BLaER1 (cell line): Measurements from ENCODE around the gene LITAFD.
A peak's percentile ranks its signal among the peaks of the same experiment; 100 is the strongest.

Experiments used
- H3K27ac ChIP-seq: shearing (Covaris generic); formaldehyde crosslinking; 2 replicates; pipeline ENCODE4 v1.8.1; 2022
- H3K27me3 ChIP-seq: shearing (Covaris generic); formaldehyde crosslinking; 2 replicates; pipeline ENCODE4 v1.8.1; 2022
- H3K36me3 ChIP-seq: shearing (Covaris generic); formaldehyde crosslinking; 2 replicates; pipeline ENCODE4 v1.8.1; 2022
- H3K4me1 ChIP-seq: shearing (Covaris generic); formaldehyde crosslinking; 2 replicates; pipeline ENCODE4 v1.8.1; 2022
- H3K4me2 ChIP-seq: shearing (Covaris generic); formaldehyde crosslinking; 2 replicates; pipeline ENCODE4 v1.8.1; 2022
- H3K4me3 ChIP-seq: shearing (Covaris generic); formaldehyde crosslinking; 2 replicates; pipeline ENCODE4 v1.8.1; 2022
- H3K9ac ChIP-seq: shearing (Covaris generic); formaldehyde crosslinking; 2 replicates; pipeline ENCODE4 v1.8.1; 2022
- H3K9me3 ChIP-seq: shearing (Covaris generic); formaldehyde crosslinking; 2 replicates; pipeline ENCODE4 v1.8.1; 2022
- H4K20me1 ChIP-seq: shearing (Covaris generic); formaldehyde crosslinking; 2 replicates; pipeline ENCODE4 v1.8.1; 2022
- Cebpa-rat ChIP-seq: shearing (Covaris generic); IDR thresholded peaks from 2 replicates; pipeline ENCODE4 v1.8.1; 2022

The LITAFD gene

GRCh38 chr16:8885674-8886592 lies 3.8 kb downstream of the LITAFD start:
- Histone ChIP-seq H3K9ac (peak overlapping the region; percentile 55; the same call in 1 of the 2 replicates), H3K4me3 (no peak overlapping the region), H3K4me1 (peaks cover 80% of the 10 kb centered on the region), H3K4me2 (peak overlapping the region; percentile 74), H3K27ac (no peak overlapping the region), H3K36me3 (peaks cover 36% of the 10 kb centered on the region), H3K27me3 (0 out of 2 replicates have a peak, but pooled peaks cover 3% of the 10 kb centered on the region), H3K9me3 (no peaks in the 10 kb centered on the region), H4K20me1 (peaks cover 61% of the 10 kb centered on the region)
- no peak for TF ChIP-seq Cebpa-rat

- Histone ChIP-seq H3K9me3 (no peaks in the 10 kb centered on the region), H3K4me2 (peak overlapping the region; percentile 87), H3K4me1 (peaks cover 80% of the 10 kb centered on the region), H3K27ac (no peak overlapping the region), H4K20me1 (peaks cover 70% of the 10 kb centered on the region), H3K4me3 (no peak overlapping the region), H3K9ac (no peak overlapping the region), H3K27me3 (0 out of 2 replicates have a peak, but pooled peaks cover 3% of the 10 kb centered on the region), H3K36me3 (peaks cover 41% of the 10 kb centered on the region)
- no peak for TF ChIP-seq Cebpa-rat
Observed at GRCh38 chr16:8886593-8887430, 4.7 kb downstream of the LITAFD start.

- peak overlapping the region; percentile 87; the same call in 1 of the 2 replicates for H3K4me2 ChIP-seq
- no peak overlapping the region for H3K9ac ChIP-seq
- H3K4me3 ChIP-seq, result no peak overlapping the region
- H3K9me3 ChIP-seq, result no peaks in the 10 kb centered on the region
- peaks cover 75% of the 10 kb centered on the region for H4K20me1 ChIP-seq
- H3K4me1 ChIP-seq, result peaks cover 80% of the 10 kb centered on the region
- peaks cover 41% of the 10 kb centered on the region for H3K36me3 ChIP-seq
- H3K27me3 ChIP-seq, result 0 out of 2 replicates have a peak, but pooled peaks cover 3% of the 10 kb centered on the region
- no peak for TF ChIP-seq Cebpa-rat
- H3K27ac ChIP-seq, result 0 out of 2 replicates have a peak overlapping the region, but pooled peaks have one; percentile 63
Observed at GRCh38 chr16:8887431-8887765, 5.2 kb downstream of the LITAFD start.

GRCh38 chr16:8887952-8888560 lies 5.9 kb downstream of the LITAFD start:
- Histone ChIP-seq H3K4me2 (peak overlapping the region; percentile 87), H3K9ac (0 out of 2 replicates have a peak overlapping the region, but pooled peaks have one; percentile 54), H3K27ac (peak overlapping the region; percentile 63; the same call in 1 of the 2 replicates), H3K9me3 (no peaks in the 10 kb centered on the region), H3K4me1 (peaks cover 85% of the 10 kb centered on the region), H4K20me1 (peaks cover 82% of the 10 kb centered on the region), H3K4me3 (no peak overlapping the region), H3K27me3 (0 out of 2 replicates have a peak, but pooled peaks cover 3% of the 10 kb centered on the region), H3K36me3 (peaks cover 42% of the 10 kb centered on the region)
- TF ChIP-seq Cebpa-rat, result no peak

DNA sequence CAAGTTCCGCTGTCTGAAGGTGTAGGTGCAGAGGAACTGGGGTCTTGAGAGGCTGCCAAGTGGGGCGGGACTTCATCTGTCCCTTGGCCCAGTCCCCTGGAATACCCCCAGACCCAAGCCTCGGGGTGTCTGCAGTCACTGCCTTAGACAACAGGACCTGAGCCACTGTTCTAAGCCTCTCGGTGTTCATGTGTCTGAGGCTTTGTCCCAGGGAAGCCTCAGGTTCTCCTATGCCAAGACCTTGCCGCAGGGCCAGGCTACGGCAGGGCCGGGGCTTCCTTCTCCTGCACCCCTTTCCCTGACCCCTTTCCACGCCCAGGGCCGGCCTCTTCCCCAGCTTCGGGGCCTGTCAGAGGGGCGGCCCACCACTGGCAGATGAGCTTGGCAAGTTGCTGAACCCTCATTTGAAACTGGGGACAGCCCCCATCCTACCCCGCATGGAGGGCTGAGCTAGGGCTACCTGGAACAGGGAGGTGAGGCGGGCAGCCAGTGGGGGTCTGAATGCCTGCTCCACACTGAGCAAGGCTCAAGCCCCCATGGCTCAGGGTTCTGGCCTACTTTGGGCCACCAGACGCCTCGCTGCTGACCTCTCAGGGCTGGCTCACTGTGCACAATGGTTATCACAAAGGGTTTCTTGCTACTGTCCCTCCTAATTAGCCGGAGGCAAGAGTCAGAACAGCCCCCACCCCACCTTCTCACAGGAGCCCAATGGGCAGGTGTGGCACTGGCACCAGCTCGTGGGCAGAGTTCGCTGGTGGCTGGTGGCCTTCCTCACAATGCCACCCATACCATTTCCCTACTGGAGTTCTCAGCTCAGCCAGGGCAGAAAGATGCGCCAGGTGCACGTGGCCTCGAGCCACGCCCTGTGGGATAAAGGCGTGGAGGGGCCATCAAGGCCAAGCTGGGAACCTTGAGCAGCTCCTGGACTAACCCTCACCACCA lies 7.1 kb downstream of the LITAFD start:
- Histone ChIP-seq H3K9me3 (no peaks in the 10 kb centered on the region), H3K4me1 (peaks cover 97% of the 10 kb centered on the region), H4K20me1 (peaks cover 94% of the 10 kb centered on the region), H3K4me2 (peak overlapping the region; percentile 87), H3K4me3 (no peak overlapping the region), H3K27me3 (0 out of 2 replicates have a peak, but pooled peaks cover 3% of the 10 kb centered on the region), H3K9ac (peak overlapping the region; percentile 54; the same call in 1 of the 2 replicates), H3K36me3 (peaks cover 54% of the 10 kb centered on the region), H3K27ac (peak overlapping the region; percentile 63)
- no peak for TF ChIP-seq Cebpa-rat

DNA sequence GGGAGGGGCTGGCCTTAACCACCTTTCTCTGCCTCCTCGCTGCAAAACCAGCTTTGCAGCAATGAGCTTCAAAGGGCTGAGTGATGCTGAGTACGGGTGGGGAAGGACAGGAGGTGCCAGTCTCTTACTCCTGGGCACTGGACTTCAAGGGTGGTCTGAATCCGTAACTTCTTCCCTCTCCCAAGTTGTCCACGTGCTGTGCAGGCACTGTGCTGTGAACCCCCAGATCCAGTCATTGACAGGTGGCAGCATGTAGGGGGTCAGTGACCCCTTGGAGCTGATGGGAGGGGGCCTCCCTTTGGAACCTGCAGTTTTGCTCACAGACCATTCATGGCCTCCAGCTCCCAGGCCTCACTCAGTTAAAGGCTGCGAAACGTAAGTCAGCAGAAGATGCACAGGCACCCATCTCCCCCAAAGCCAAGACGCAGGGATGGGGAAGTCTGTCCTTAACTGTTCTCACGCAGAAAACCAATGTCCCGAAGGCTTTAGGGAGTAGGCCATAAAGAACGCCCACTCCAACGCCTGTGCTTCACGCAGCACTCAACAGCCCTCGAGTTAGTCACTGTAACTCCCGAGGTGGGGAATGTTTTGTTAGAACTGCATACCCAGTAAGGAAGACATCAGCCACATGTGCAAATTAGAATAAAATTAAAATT lies 7.9 kb downstream of the LITAFD start:
- H3K9me3 ChIP-seq, result no peaks in the 10 kb centered on the region
- 0 out of 2 replicates have a peak, but pooled peaks cover 3% of the 10 kb centered on the region for H3K27me3 ChIP-seq
- H3K36me3 ChIP-seq, result peaks cover 62% of the 10 kb centered on the region
- peaks cover 98% of the 10 kb centered on the region for H3K4me1 ChIP-seq
- H3K9ac ChIP-seq, result no peak overlapping the region
- H3K27ac ChIP-seq, result no peak overlapping the region; the same call in 1 of the 2 replicates
- no peak for TF ChIP-seq Cebpa-rat
- H3K4me3 ChIP-seq, result no peak overlapping the region
- peak overlapping the region; percentile 87 for H3K4me2 ChIP-seq
- H4K20me1 ChIP-seq, result peaks cover 100% of the 10 kb centered on the region

DNA sequence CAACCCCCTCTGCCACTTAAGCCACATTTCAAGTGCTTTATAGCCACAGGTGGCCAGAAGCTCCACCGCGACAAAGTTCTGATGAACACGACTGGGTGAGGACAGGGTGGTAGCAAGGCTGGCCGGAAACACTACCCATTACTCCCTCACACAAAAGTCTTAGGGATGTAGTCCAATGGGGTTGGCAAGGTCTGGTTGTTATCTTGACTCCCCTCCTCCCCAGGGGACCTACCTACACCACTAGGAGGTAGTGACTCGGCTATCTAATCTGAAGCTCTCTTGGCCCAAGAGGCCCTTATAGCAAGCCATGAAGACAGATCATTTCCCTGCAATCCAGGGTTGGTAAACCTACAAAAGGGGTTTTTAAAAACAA lies 8.4 kb downstream of the LITAFD start:
- peak overlapping the region; percentile 87 for H3K4me2 ChIP-seq
- H3K36me3 ChIP-seq, result peaks cover 67% of the 10 kb centered on the region

DNA sequence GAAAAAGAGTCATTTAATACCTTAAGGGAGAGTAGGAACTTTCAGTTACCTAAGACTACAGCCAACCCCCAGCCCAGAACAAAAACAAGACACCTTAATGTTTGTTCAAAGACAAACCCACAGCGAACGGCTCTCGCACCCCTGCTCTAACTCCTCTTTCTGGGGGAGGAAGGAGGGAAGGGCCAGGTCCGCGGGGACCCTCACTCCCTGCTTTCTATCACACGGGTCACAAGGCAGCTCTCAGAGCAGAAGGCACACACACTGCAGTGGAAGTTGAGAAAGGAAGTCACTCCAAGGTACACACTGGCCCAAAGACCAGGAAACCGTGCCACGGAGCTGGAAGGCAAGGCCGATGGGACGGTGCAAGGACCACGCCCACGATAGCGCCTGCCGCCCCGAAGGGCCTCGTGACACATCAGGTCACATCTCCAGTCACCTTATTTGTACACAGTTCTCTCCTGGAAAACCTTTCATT lies 10.0 kb downstream of the LITAFD start:
- no peak for TF ChIP-seq Cebpa-rat
- no peak overlapping the region; the same call in 1 of the 2 replicates for H3K4me3 ChIP-seq
- H3K4me2 ChIP-seq, result peak overlapping the region; percentile 87
- H3K27me3 ChIP-seq, result no peaks in the 10 kb centered on the region
- H3K9ac ChIP-seq, result peak overlapping the region; percentile 62
- H3K36me3 ChIP-seq, result peaks cover 82% of the 10 kb centered on the region
- no peaks in the 10 kb centered on the region for H3K9me3 ChIP-seq
- H3K27ac ChIP-seq, result peak overlapping the region; percentile 66
- peaks cover 90% of the 10 kb centered on the region for H4K20me1 ChIP-seq
- peaks cover 79% of the 10 kb centered on the region for H3K4me1 ChIP-seq

More for the DNA sequence above, 8.4 kb downstream of the LITAFD start:
- Histone ChIP-seq H3K4me3 (no peak overlapping the region), H4K20me1 (peaks cover 98% of the 10 kb centered on the region), H3K9me3 (no peaks in the 10 kb centered on the region), H3K4me1 (peaks cover 95% of the 10 kb centered on the region), H3K27me3 (0 out of 2 replicates have a peak, but pooled peaks cover 3% of the 10 kb centered on the region), H3K27ac (no peak overlapping the region), H3K9ac (no peak overlapping the region)
- no peak for TF ChIP-seq Cebpa-rat
